Kidney glomerular epithelial cell (primary cell): Measurements from ENCODE around the gene NT5C3B.
"Not testable (repeated sequence)": the region's sequence is repeated elsewhere in the genome, so short reads cannot be mapped to it uniquely, and the experiment has no call there.

ENCODE experiments used
- DNase-seq: peaks from one replicate; lab custom pipeline; 2025; lab: John Stamatoyannopoulos, UW

Gene NT5C3B

GRCh38 chr17:41839448-41839847, 3.4 kb upstream of the NT5C3B start:
- not testable (repeated sequence) for DNase-seq

DNA sequence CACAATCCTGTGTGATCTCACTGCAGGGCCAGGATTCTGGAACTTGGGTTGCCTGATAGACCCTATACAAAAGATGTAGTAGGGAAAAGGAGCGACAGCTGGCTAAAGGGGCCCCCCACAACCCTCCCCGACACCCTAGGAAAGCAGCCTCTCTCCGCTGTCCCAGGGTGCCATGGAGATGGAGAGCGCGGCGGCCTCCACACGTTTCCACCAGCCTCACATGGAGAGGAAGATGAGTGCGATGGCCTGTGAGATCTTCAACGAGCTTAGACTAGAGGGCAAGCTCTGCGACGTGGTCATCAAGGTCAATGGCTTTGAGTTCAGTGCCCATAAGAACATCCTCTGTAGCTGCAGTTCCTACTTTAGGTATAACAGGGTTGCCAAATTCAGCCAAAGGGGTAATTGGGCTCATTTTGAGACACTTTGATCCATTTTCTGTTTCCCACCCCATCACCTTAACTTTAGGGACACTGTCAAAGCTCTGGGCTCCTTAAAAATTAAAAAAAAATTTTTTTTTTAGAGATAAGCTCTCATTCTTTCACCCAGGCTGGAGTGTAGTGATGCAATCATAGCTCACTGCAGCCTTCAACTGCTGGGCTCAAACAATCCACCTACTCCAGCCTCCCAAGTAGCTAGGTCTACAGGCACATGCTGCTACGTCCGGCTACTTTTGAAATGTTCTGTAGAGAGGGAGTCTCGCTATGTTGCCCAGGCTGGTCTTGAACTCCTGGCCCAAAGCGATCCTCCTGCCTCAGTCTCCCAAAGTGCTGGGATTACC, 1.9 kb upstream of the NT5C3B start, which contains the start of gene KLHL10:
Gene KLHL10 (plus strand): TSS at position 65 of the 778 bp plus-strand sequence. CDS start 108 bp downstream, at position 173.
- DNase-seq: no peak

DNA sequence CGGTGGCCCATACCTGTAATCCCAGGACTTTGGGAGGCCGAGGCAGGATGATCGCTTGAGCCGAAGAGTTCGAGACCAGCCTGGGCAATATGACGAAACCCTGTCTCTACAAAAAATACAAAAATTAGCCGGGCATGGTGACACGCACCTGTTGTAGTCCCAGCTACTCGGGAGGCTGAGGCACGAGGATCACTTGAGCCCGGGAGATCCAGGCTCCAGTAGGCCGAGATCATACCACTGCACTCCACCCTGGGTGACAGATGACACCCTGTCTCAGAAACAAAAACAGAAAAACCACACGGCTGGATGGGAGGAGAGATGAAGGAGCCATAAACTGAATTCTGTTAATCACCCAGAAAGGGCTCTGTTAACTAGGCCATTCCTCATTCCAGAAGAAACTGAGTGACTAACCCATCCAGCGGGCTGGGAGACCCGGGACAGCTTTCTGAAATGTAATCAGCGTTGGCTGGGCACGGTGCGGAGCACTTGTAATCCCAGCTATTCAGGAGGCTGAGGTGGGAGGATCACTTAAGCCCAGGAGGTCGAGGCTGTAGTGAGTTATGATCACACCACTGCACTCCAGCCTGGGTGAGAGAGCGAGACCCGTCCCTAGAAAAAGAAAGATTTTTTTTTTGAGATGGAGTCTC, 641 bp upstream of the NT5C3B start:
- no peak for DNase-seq

GRCh38 chr17:41835214-41835799, 725 bp downstream of the NT5C3B start:
- DNase-seq: no peak

GRCh38 chr17:41829961-41830360, 6.1 kb downstream of the NT5C3B start:
- DNase-seq: not testable (repeated sequence)

- DNase-seq: no peak
Observed at GRCh38 chr17:41825175-41825845, 10.7 kb downstream of the NT5C3B start.

GRCh38 chr17:41824086-41824485, 11.9 kb downstream of the NT5C3B start:
- no peak for DNase-seq

DNA sequence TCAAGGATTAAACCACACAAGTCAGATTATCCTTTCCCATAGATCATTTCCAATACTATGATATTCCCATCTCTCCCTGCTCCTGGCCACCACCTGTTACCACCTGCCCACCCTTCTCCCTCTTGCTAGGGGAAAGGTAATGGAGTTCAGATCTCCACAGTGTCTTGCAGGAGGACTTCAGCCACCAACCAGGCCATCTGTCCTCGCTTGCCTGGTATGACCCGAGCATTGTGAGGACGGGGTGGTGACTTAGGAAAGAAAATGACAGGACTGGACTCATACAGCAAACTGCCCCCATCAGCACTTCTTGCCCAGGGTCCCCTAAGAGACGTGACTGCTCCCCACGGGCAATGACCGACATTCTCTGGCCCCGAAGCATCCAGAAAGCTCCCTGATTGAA, 12.5 kb downstream of the NT5C3B start:
- DNase-seq: no peak

- no peak for DNase-seq
Observed at GRCh38 chr17:41823141-41823524, 12.9 kb downstream of the NT5C3B start.

DNA sequence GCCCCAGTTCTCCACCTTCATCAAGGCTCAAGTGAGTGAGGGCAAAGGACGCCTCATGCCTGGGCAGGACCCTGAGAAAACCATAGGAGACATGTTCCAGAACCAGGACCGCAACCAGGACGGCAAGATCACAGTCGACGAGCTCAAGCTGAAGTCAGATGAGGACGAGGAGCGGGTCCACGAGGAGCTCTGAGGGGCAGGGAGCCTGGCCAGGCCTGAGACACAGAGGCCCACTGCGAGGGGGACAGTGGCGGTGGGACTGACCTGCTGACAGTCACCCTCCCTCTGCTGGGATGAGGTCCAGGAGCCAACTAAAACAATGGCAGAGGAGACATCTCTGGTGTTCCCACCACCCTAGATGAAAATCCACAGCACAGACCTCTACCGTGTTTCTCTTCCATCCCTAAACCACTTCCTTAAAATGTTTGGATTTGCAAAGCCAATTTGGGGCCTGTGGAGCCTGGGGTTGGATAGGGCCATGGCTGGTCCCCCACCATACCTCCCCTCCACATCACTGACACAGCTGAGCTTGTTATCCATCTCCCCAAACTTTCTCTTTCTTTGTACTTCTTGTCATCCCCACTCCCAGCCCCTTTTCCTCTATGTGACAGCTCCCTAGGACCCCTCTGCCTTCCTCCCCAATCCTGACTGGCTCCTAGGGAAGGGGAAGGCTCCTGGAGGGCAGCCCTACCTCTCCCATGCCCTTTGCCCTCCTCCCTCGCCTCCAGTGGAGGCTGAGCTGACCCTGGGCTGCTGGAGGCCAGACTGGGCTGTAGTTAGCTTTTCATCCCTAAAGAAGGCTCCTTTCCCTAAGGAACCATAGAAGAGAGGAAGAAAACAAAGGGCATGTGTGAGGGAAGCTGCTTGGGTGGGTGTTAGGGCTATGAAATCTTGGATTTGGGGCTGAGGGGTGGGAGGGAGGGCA, 13.6 kb downstream of the NT5C3B start:
- no peak for DNase-seq

DNA sequence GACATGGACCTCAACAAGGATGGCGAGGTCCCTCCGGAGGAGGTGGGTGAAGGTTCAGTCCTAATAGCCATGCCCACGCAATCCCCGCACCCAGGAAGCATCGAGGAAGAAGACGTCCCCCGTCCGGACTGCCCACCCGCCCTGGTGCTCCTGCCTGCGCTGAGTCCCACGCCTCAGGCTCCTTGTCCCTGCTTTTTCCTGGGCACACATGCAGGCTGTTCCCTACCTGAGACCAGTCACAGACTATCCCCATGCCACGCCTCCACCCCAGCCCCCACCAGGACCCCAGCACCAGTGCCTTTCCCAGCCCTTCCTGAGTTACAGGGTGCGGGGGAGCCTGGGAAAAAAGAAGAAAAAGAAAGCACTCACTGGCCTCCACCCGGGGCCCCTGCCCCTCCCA, 14.3 kb downstream of the NT5C3B start:
- DNase-seq: no peak

DNA sequence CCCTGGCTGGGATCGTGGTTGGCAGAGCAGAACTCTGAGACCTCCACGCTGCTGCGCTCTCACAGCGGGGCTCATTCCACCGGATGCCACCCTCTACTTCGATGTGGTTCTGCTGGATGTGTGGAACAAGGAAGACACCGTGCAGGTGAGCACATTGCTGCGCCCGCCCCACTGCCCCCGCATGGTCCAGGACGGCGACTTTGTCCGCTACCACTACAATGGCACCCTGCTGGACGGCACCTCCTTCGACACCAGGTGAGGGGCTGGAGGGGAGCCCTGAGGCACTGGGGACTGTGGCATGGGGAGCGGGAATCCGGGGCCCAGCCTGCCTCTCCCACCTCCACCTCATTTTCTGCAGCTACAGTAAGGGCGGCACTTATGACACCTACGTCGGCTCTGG, 18.0 kb downstream of the NT5C3B start:
- no peak for DNase-seq

DNA sequence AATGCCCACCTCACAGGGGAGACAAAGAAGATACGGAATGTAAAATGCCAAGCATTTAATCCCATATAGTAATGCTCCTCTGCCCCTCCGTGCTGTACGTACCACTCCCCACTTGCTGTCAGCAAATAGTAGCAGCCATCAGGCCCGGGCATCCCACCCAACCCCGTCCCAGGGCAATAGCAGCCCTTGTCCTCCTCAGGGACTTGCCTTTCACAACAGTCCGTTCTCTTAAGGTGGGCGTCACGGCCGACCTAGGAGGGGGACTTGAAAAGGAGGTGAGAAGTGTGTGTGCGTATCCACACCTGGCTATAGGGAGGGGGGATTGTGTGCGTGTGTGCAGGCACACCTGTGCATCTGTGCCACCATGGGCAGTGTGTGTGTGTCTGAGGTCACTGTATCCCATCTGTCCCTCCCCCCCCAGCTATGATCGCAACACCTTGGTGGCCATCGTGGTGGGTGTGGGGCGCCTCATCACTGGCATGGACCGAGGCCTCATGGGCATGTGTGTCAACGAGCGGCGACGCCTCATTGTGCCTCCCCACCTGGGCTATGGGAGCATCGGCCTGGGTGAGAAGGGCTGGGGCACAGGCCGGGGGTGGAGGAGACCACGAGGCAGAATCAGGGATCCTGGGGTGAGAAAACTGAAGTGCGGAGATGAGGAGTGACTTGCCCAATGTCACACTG, 19.3 kb downstream of the NT5C3B start:
- DNase-seq: no peak

DNA sequence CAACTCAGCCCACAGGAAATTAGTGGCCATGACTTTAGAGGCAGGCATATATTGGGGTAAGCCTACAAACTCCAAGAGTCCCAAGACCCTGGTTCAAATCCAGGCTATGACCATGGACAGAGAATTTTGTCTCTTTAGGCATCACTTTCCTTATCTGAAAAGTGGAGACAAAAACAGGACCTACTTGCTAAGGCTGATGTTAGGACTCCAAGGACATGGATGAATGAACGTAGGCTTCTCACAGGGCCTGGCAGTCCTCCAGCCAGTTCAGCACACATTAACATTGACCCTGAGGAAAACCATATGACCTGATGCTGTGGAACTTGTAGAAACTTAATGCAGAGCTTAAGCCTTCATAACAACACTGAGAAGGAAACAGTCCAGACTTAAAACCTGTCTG, 21.8 kb downstream of the NT5C3B start:
- DNase-seq: peak; percentile 26

GRCh38 chr17:41813699-41814124, 22.3 kb downstream of the NT5C3B start:
- DNase-seq: no peak

GRCh38 chr17:41813152-41813680, 22.8 kb downstream of the NT5C3B start:
- DNase-seq: no peak

DNA sequence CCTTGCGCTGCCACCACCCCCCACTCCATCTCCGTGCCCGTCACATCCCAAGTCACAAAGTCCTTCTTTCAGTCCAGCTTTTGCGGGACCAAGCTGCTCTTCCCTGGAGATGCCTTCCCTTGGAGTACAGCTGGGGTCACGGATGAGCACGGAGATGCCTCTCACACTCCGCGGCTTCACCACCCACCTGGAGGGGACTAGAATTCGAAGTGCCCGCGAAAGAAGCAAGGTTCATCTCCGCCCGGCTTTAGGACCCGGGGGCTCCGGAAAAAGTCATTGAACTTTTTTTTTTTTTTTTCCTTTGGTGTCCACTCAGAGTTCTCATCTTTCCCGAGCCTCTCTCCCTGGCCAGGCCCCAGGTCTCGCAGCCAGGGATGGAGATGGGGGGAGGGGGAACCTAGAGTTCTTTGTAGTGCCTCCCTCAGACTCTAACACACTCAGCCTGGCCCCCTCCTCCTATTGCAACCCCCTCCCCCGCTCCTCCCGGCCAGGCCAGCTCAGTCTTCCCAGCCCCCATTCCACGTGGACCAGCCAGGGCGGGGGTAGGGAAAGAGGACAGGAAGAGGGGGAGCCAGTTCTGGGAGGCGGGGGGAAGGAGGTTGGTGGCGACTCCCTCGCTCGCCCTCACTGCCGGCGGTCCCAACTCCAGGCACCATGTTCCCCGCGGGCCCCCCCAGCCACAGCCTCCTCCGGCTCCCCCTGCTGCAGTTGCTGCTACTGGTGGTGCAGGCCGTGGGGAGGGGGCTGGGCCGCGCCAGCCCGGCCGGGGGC, 23.5 kb downstream of the NT5C3B start, which contains the start of gene FKBP10:
Gene FKBP10 (plus strand): TSS at position 624 of the 771 bp plus-strand sequence. CDS start 31 bp downstream, at position 655.
- DNase-seq: peak; percentile 77

- DNase-seq: peak; percentile 62
Observed at GRCh38 chr17:41811549-41812380, 24.3 kb downstream of the NT5C3B start, which contains the start of gene P3H4. Gene P3H4 (minus strand): TSS chr17:41811949. CDS start chr17:41811915, 34 bp downstream.
